DMS53 (cell line): ENCODE results near the gene YJU2.
"Not testable (repeated sequence)": the region's sequence is repeated elsewhere in the genome, so short reads cannot be mapped to it uniquely, and the experiment has no call there.

Experiments used
- DNase-seq: peaks from one replicate; lab custom pipeline; 2025; lab: John Stamatoyannopoulos, UW

The YJU2 gene

DNA sequence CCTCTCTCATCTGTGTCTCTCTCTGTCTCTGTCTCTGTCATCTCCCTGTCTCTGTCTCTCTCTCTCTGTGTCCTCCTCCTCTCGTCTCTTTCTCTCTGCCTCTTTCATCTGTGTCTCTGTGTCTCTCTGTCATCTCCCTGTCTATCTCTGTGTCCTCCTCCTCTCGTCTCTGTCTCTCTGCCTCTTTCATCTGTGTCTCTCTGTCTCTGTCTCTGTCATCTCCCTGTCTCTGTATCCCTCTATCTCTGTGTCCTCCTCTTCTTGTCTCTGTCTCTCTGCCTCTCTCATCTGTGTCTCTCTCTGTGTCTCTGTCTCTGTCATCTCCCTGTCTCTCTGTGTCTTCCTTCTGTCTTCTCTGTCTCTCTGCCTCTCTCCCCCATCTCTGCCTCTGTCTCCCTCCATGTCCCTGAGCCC lies 18.1 kb upstream of the YJU2 start:
- DNase-seq, result no peak

DNA sequence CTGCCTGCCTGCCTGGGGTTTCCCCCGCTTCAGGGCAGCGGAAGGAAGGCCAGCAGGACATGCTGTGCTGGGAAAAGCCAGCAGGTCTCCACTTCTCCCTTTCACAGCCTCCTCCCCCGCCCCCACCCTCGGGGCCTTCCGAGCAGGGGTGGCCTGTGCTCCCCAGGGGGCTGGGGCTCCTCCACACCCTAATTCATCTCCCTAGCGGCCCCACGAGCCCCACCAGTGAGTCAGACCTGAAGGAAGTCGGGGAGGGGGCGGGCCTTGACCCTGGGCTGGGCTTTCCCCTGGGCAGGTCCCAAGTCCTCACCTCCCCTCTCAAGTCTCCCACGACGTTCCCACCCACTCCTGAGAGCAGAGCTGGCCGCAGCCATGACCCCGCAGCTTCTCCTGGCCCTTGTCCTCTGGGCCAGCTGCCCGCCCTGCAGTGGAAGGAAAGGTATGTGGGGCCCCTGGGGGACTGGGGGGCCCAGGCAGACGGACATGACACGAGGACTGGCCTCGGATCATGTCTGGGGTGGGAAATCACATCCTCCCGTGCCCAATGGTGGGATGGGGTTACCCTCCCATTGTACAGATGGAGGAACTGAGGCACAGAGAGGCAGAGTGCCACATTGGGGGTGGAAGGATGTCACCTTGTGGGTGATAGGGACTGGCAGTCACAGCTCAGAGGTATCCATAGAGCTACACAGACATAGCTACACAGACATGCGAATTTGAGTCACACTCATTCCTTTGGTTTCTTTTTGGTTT lies 17.5 kb upstream of the YJU2 start, which contains the start of gene EBI3:
Gene EBI3 (plus strand): TSS at position 345 of the 753 bp plus-strand sequence. CDS start 28 bp downstream, at position 373.
- peak; percentile 46 for DNase-seq

GRCh38 chr19:4230237-4230636 lies 16.6 kb upstream of the YJU2 start:
- not testable (repeated sequence) for DNase-seq

DNA sequence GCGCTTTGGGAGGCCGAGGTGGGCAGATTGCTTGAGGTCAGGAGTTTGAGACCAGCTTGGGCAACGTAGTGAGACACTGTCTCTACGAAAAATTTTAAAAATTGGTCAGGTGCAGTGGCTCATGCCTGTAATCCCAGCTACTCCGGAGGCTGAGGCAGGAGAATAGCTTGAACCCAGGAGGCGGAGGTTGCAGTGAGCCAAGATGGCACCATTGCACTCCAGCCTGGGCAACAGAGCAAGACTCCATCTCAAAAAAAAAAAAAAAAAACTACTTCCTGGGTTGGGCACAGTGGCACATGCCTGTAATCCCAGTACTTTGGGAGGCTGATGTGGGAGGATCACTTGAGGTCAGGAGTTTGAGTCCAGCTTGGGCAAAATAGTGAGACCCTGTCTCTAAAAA lies 15.4 kb upstream of the YJU2 start:
- not testable (repeated sequence) for DNase-seq

GRCh38 chr19:4232139-4232538 lies 14.7 kb upstream of the YJU2 start:
- not testable (repeated sequence) for DNase-seq

- peak; percentile 52 for DNase-seq
These were observed 14.1 kb upstream of the YJU2 start for GRCh38 chr19:4232614-4233281.

GRCh38 chr19:4233282-4233853 lies 13.5 kb upstream of the YJU2 start:
- peak; percentile 59 for DNase-seq

DNA sequence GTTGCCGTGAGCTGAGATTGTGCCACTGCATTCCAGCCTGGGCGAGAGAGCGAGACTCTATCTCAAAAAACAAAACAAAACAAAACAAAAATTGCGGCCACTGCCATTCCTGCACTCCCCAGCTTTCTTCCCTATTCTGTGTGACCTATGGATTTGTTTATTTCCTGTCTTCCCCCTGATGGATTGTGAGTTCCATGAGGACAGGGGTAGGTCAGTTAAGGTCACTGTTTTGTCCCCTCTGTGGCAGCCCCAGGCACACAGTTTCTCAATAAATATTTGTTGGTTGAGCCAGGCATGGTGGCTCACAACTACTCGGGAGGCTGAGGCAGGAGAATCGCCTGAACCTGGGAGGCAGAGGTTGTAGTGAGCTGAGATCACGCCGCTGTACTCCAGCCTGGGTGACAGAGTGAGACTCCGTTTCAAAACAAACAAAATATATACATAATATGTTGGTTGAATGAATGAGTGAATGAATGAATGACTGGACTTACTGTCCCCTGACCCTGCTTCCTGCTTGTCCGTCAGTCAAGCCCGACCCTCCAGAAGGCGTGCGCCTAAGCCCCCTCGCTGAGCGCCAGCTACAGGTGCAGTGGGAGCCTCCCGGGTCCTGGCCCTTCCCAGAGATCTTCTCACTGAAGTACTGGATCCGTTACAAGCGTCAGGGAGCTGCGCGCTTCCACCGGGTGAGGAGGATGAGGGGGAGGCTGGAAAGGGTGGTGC lies 12.6 kb upstream of the YJU2 start:
- peak; percentile 45 for DNase-seq

GRCh38 chr19:4234862-4235201 lies 12.0 kb upstream of the YJU2 start:
- DNase-seq, result no peak

- not testable (repeated sequence) for DNase-seq
These were observed 9.4 kb upstream of the YJU2 start for GRCh38 chr19:4237510-4237909.

GRCh38 chr19:4238831-4239230 lies 8.0 kb upstream of the YJU2 start:
- no peak for DNase-seq

- DNase-seq, result no peak
These were observed 5.0 kb upstream of the YJU2 start for GRCh38 chr19:4241824-4242430.

- DNase-seq, result not testable (repeated sequence)
These were observed 942 bp upstream of the YJU2 start for GRCh38 chr19:4245938-4246337.

DNA sequence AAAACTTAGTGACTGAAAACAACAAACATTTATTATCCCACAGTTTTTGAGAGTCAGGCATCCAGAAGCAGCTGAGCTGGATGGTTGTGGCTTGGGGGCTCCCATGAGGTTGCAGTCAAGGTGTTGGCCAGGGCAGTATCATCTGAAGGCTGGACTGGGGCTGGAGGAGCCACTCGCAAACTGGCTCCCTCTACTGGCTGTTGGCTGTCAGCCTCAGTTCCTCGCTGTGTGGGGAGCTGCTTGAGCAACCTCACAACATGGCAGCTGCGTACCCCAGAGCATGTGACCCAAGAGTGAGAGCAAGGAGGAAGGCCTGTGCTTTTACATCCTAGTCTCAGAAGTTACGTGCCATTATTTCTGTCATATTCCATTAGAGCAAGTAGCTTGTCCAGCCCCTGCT lies 9.7 kb downstream of the YJU2 start:
- DNase-seq, result no peak

GRCh38 chr19:4257025-4257424 lies 10.1 kb downstream of the YJU2 start:
- DNase-seq, result no peak

- DNase-seq, result no peak
These were observed 11.3 kb downstream of the YJU2 start for GRCh38 chr19:4258181-4258580.

DNA sequence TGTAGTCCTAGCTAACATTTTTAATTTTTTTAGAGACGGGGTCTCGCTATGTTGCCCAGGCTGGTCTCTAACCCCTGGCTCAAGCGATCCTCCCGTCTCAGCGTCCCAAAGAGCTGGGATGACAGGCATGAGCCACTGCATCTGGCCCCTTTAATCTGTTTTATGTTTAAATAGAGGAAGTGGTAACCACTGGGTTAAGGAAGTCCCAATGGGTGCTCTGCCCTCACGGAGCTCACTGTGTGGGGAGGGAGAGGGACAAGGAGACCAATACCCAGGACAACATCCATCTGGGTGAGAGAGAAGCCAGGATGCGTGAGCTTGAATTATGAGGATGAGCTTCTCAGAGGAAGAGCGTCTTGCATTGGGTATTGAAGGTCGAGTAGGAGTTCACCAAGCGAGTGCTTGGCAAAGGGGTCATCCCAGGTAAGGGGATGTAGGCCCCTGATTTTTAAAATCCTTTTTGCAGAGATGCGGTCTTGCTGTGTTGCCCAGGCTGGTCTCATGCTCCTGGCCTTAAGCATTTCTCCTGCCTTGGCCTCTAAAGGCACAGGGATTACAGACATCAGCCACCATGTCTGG lies 13.8 kb downstream of the YJU2 start:
- DNase-seq, result no peak

GRCh38 chr19:4264812-4265211 lies 17.9 kb downstream of the YJU2 start:
- DNase-seq, result no peak

GRCh38 chr19:4266253-4267000 lies 19.5 kb downstream of the YJU2 start:
- no peak for DNase-seq

DNA sequence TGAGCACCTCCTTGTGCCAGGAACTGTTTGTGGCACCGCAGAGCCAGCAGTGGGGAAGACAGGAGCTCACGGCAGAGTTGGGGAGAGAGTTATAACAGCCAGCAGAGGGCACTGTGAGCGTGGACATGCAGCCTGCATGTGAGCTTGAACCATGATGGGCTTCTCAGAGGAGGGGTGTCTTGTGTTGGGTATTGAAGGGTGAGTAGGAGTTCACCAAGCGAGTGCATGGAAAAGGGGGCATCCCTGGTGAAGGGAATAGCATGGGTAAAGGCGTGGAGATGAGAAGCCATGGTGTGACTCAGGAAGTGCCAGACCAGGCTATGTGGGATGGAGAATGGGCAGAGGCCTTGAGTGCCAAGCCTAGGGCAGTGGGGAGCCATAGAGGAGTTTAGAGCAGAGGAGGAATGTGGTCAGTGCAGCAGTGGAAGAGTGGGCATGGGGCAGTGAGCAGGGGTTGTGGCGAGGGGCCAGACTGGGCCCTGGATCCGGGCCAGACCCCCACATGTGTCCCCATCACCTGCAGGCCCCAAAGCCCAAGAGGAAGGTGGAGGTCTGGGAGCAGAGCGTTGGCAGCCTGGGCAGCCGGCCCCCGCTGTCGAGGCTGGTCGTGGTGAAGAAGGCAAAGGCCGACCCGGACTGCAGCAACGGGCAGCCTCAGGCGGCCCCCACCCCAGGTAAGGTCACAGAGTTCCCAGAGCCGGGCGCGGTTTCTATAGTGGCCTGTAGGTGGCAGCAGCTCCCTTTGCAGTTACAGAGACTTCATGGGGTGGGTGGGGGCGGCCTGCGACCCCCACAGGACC lies 20.4 kb downstream of the YJU2 start:
- peak; percentile 62 for DNase-seq
